WI38 (cell line): ENCODE data around the gene NFATC2.

Experiments used
- H3K4me3 ChIP-seq: 2 replicates; pipeline ENCODE4 v1.5.1; 2011; ENCODE audit warnings: low read depth, mild to moderate bottlenecking, control low read depth, low read length
- TF ChIP-seq, protein P1 (sequence below): IDR thresholded peaks from 2 replicates; pipeline ENCODE4 v1.5.1; 2012; ENCODE audit warnings: low read depth, mild to moderate bottlenecking, control low read depth, low read length

Gene NFATC2

DNA sequence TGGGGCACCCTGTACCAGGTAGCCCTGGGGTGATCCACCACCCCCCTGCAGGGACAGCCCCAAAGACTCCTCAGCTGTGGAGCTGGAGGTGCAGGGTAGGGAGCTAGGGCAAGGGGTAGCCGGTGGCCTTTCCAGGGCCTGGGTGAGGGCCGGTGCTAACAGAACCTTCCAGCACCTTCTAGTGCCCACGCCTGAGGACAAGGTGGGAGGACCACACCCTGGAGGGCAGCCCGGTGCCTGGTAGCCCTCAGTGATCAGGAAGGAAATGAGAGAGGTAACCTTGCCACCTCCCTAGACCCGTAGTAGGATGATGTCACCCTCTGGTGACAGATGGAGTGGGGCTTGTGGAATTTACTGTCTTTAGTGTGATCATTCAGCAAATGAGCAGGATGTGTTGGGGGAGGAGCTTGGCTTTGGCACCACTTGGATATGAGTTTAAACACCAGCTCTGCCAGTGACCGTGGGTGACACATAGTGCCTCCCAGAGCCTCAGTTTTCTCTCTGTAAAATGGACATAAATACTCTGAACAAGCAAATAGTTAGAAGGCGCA, 187.7 kb downstream of the NFATC2 start:
- H3K4me3 ChIP-seq: no peak overlapping the region
- TF ChIP-seq, protein P1, sequence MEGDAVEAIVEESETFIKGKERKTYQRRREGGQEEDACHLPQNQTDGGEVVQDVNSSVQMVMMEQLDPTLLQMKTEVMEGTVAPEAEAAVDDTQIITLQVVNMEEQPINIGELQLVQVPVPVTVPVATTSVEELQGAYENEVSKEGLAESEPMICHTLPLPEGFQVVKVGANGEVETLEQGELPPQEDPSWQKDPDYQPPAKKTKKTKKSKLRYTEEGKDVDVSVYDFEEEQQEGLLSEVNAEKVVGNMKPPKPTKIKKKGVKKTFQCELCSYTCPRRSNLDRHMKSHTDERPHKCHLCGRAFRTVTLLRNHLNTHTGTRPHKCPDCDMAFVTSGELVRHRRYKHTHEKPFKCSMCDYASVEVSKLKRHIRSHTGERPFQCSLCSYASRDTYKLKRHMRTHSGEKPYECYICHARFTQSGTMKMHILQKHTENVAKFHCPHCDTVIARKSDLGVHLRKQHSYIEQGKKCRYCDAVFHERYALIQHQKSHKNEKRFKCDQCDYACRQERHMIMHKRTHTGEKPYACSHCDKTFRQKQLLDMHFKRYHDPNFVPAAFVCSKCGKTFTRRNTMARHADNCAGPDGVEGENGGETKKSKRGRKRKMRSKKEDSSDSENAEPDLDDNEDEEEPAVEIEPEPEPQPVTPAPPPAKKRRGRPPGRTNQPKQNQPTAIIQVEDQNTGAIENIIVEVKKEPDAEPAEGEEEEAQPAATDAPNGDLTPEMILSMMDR: no peak

DNA sequence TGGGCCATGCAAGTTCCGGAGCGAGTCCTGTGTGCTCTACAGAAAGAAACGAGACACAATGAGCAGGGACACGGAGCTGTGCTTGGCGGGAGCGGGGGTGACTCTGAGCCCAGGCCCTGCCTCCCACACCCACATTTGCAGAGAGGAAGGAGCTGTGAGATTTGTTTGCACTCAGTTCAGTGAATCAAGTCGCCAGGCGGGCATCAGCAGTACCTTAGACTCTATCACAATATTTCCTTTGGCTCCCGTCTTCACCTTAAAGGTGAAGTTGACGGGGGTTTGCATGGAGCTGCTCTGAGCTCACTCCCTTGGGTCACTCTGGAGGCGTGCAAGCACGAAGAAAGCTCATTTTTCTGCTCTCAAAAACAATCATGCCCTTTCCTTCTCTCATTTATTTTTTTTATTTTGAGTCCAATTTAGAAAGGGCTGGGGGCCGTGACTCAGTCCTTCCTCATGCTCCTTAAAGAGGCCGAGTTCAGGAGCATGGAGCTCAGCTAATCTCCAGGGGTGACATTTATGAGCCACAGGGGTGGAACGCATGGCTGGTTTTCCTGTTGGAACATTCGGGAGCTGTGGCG, 188.2 kb downstream of the NFATC2 start:
- TF ChIP-seq, protein P1: no peak
- H3K4me3 ChIP-seq: no peak overlapping the region

DNA sequence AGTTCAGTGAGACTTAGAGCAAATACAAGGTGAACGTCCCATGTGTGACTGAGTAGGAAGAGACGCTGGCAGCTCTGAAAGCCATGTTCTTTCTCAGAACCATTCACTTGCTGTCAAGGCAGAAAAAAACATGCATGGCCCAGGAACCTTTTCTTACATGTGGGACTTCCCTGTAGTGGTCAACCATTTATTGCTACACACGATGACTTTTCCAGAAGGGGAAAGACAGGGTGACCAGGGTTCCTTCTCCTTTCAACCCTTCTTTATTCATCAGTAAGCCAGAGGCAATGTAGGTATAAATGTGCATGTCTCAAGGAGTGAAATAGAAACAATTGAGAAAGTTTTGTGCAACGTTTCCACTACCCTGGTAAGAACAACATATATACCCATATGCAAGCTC, 189.0 kb downstream of the NFATC2 start:
- TF ChIP-seq, protein P1: no peak
- H3K4me3 ChIP-seq: no peak overlapping the region

DNA sequence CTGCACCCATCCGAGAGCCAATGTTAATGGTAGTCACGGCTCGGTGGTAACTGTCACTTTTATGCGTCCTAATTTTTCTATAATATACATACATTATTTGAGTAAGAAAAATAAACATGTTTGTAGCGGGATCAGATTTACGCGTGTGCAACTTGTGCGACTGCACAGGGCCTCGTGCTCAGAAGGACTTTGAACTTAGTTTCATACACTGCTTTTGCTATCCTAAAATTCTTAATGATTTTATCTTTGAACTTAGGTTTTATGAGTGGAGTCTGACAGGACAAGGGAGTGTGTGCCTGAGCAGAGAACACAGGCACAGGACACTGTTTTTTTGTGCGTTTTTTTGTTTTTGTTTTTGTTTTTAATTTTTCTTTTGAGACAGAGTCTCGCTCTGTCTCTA, 189.7 kb downstream of the NFATC2 start:
- H3K4me3 ChIP-seq: no peak overlapping the region
- TF ChIP-seq, protein P1: no peak

DNA sequence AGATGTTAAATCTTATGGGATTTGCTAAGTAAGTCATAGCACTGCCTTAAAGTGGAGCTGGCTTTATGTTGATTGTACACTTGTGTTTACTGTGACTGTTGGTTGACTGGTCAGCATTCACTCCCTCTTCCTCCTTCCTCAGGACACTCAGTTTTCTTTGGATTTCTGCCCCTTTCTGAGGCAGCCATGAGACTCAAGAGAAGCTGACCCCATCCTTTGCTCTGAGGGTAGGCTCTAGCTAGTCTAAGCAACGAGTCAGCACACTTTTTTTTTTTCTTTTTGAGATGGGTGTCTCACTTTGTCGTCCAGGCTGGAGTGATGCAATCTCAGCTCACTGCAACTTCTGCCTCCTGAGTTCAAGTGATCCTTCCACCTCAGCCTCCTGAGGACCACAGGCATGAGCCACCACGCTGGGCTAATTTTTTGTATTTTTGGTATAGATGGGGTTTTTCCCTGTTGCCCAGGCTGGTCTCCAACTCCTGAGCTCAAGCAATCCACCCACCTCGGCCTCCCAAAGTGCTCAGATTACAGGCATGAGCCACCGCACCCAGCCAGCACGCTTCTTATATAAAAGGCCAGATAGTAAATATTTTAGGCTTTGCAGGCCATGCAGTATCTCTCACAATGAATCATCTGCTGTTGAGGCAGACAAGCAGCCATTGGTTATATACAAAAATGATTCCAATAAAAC, 191.4 kb downstream of the NFATC2 start:
- TF ChIP-seq, protein P1: no peak

DNA sequence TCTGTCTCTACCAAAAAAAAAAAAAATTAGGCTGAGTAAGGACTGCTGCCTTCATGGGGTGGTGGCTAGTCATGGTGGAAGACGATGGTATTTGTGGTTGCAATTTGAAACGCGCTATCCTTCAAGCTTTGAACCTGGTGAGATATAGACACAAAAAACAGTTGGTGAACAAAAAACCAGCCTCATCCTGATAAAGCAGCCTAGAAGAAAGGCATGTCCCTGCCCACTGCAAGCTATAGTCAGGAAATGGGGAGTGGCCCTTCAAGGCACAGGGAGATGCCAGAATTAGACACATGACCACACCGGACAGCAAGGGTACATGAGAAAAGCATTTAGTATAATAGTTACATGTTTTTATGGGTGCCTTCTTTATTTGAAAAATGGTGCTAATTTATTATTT, 193.6 kb downstream of the NFATC2 start:
- TF ChIP-seq, protein P1: no peak

More for the DNA sequence above, 191.4 kb downstream of the NFATC2 start:
- peak overlapping the region; percentile 21; the same call in 1 of the 2 replicates for H3K4me3 ChIP-seq

DNA sequence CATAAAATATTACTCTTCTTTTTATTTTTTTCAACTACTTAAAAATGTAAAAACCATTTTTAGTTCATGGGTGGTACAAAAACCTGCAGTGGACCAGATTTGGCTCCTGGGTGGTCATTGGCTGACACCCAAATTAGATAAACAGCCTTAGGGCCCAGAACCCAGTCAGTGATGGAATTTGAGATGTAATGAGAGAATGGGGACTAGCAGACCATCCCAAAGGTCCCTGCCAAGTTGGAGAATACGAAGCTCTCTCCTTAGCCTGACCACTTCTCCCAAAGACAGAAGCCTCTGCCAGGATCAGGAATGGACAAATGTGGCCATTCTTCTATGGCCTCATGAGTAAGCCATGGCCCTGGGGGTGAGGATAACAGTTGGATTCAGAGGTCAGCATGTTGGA, 194.7 kb downstream of the NFATC2 start:
- H3K4me3 ChIP-seq: no peak overlapping the region
- TF ChIP-seq, protein P1: no peak

More for the DNA sequence above, 193.6 kb downstream of the NFATC2 start:
- H3K4me3 ChIP-seq: no peak overlapping the region
